NCI-H2196 treated with DMSO at 0.1 percent for 48 hours (cell line): ENCODE measurements around the gene C10orf143.

ENCODE experiments used
- DNase-seq: peaks from one replicate; lab custom pipeline; 2025; ENCODE audit not compliant: unreplicated experiment; lab: John Stamatoyannopoulos, UW

C10orf143 gene

GRCh38 chr10:130061760-130062159 is 48.9 kb downstream of the C10orf143 start:
- DNase-seq, result no peak

- no peak for DNase-seq
Observed at GRCh38 chr10:130054021-130054420, 56.6 kb downstream of the C10orf143 start.

- no peak for DNase-seq
Observed at GRCh38 chr10:130053561-130053960, 57.1 kb downstream of the C10orf143 start.

- no peak for DNase-seq
Observed at GRCh38 chr10:130052193-130052592, 58.4 kb downstream of the C10orf143 start.

GRCh38 chr10:130050721-130051120 is 59.9 kb downstream of the C10orf143 start:
- DNase-seq, result no peak

- DNase-seq, result no peak
Observed at GRCh38 chr10:130049987-130050386, 60.6 kb downstream of the C10orf143 start.

GRCh38 chr10:130049244-130049643 is 61.4 kb downstream of the C10orf143 start:
- no peak for DNase-seq

GRCh38 chr10:130048081-130048480 is 62.5 kb downstream of the C10orf143 start:
- DNase-seq, result no peak

GRCh38 chr10:130047336-130047735 is 63.3 kb downstream of the C10orf143 start:
- DNase-seq, result no peak

- DNase-seq, result no peak
Observed at GRCh38 chr10:130046591-130046990, 64.0 kb downstream of the C10orf143 start.

GRCh38 chr10:130045801-130046321 is 64.8 kb downstream of the C10orf143 start:
- DNase-seq, result no peak

- no peak for DNase-seq
Observed at GRCh38 chr10:130045091-130045652, 65.5 kb downstream of the C10orf143 start.

GRCh38 chr10:130044067-130045061 is 66.3 kb downstream of the C10orf143 start:
- no peak for DNase-seq

- no peak for DNase-seq
Observed at GRCh38 chr10:130043491-130043890, 67.1 kb downstream of the C10orf143 start.

- no peak for DNase-seq
Observed at GRCh38 chr10:130042381-130042780, 68.2 kb downstream of the C10orf143 start.

GRCh38 chr10:130041451-130042371 is 68.9 kb downstream of the C10orf143 start:
- DNase-seq, result no peak

GRCh38 chr10:130040817-130041330 is 69.8 kb downstream of the C10orf143 start:
- DNase-seq, result no peak

- DNase-seq, result no peak
Observed at GRCh38 chr10:130040351-130040750, 70.3 kb downstream of the C10orf143 start.

- DNase-seq, result no peak
Observed at GRCh38 chr10:130039141-130039540, 71.5 kb downstream of the C10orf143 start.

GRCh38 chr10:130038611-130039109 is 72.0 kb downstream of the C10orf143 start:
- DNase-seq, result no peak
